Thyroid gland (tissue), 4 donors: ENCODE results near the gene METTL9. TPM values are rescaled to one million over a fixed set of nuclear protein-coding genes. Genes with fewer than 3 reads are reported as not detected.
"Not testable (repeated sequence)": the region's sequence is repeated elsewhere in the genome, so short reads cannot be mapped to it uniquely, and the experiment has no call there.

Source experiments
- DNase-seq, 2 donors: peaks; one replicate each; pipeline ENCODE4 v3.0.0-alpha.2; 2019
- H3K27ac ChIP-seq, 3 donors: fragments of 200-600 bp; sonication (generic); 1 replicate in 2 of 3; 2 replicates in 1 of 3; pipeline ENCODE4 v1.5.1; 2016 to 2019; ENCODE audit warnings: mild to moderate bottlenecking in 1 of 3, moderate library complexity in 1 of 3
- H3K27me3 ChIP-seq: fragments of 200-600 bp; sonication (generic); one replicate; pipeline ENCODE4 v1.5.1; 2019
- H3K36me3 ChIP-seq, 2 donors: fragments of 200-600 bp; sonication (generic); one replicate each; pipeline ENCODE4 v1.5.1; 2016 to 2019
- H3K4me1 ChIP-seq, 2 donors: fragments of 200-600 bp; sonication (generic); one replicate each; pipeline ENCODE4 v1.5.1; 2017 to 2019
- H3K4me3 ChIP-seq, 3 donors: fragments of 200-600 bp; sonication (generic); replicated peaks in 1 of 3; 1 replicate in 2 of 3; 2 replicates in 1 of 3; pipeline ENCODE4 v1.5.1; 2016; ENCODE audit warnings: mild to moderate bottlenecking in 1 of 3
- H3K9me3 ChIP-seq: fragments of 200-600 bp; sonication (generic); one replicate; pipeline ENCODE4 v1.5.1; 2017
- CTCF ChIP-seq, 6 experiments: fragments of 200-600 bp in 3 of 6; fragments of 450-650 bp in 3 of 6; sonication (generic) in 3 of 6; IDR thresholded peaks; one replicate each; pipeline ENCODE4 v1.5.1; 2016 to 2019; ENCODE audit warnings: antibody characterized with exemption in 6 of 6, mild to moderate bottlenecking in 2 of 6, inconsistent platforms in 1 of 6, moderate library complexity in 1 of 6
- POLR2A ChIP-seq, 2 donors: fragments of 450-650 bp; IDR thresholded peaks; one replicate each; pipeline ENCODE4 v1.6.1; 2017; ENCODE audit warnings: antibody characterized with exemption in 2 of 2, mild to moderate bottlenecking in 2 of 2, moderate library complexity in 1 of 2
- WGBS, 2 donors: methylation state at CpG; one replicate each; pipeline ENCODE4 v1.1.5; 2017; 5-methylcytosine and 5-hydroxymethylcytosine counted together
- intact Hi-C: fragments of 100-400 bp; cut with DNase I; formaldehyde crosslinking; loops from one replicate; pipeline ENCODE4 v1.15.1; 2023
- total RNA-seq, 4 donors: library from RNA; depleted of rRNA; stranded (reverse); fragments of >200 nt; gene quantifications; one replicate each; pipeline ENCODE4 v1.2.3, GENCODE V29; 2016

Gene METTL9
- total RNA-seq, 4 donors from 2014 or later = 139 to 196 (median 181) TPM

GRCh38 chr16:21634216-21634615 lies 34.8 kb downstream of the METTL9 start:
- TF ChIP-seq POLR2A (IDR thresholded peaks at IDR 0.05) (no peak), CTCF (IDR thresholded peaks at IDR 0.05) (no peak)

GRCh38 chr16:21635694-21636093 lies 36.3 kb downstream of the METTL9 start:
- intact Hi-C loops = loop anchor here (5.0 kb wide), 1 partner anchor 38 kb away; the partner anchor contains the start of gene METTL9
- not testable (repeated sequence) for H3K9me3 ChIP-seq, H3K36me3 ChIP-seq, H3K27ac ChIP-seq, DNase-seq, H3K27me3 ChIP-seq, H3K4me3 ChIP-seq, H3K4me1 ChIP-seq
- WGBS, 2 donors = 94% methylated on average over 9 of the region's 9 CpGs

More at GRCh38 chr16:21634216-21634615, 34.8 kb downstream of the METTL9 start:
- WGBS, 2 donors = 79 to 84% methylated on average over 5 of the region's 5 CpGs
- intact Hi-C loops = no loop called here
- Histone ChIP-seq H3K4me1 (peaks cover 6% of the 10 kb centered on the region in 2 donors), H3K9me3 (no peaks in the 10 kb centered on the region), H3K27me3 (no peaks in the 10 kb centered on the region), H3K36me3 (peaks cover 0 to 6% of the 10 kb centered on the region in 2 donors), H3K27ac (no peak overlapping the region), H3K4me3 (no peak overlapping the region)
- DNase-seq = no peak

- intact Hi-C loops = loop anchor here (5.0 kb wide), 1 partner anchor 40 kb away; the partner anchor contains the start of gene METTL9
- Histone ChIP-seq H3K36me3 (no peaks in the 10 kb centered on the region), H3K9me3 (no peaks in the 10 kb centered on the region), H3K27ac (no peak overlapping the region), H3K4me1 (no peaks in the 10 kb centered on the region), H3K27me3 (no peaks in the 10 kb centered on the region), H3K4me3 (no peak overlapping the region)
- DNase-seq = no peak
- WGBS, 2 donors = 95% methylated on average over 21 to 36 of the region's 37 CpGs
- TF ChIP-seq POLR2A (IDR thresholded peaks at IDR 0.05) = no peak
- no peak for TF ChIP-seq CTCF (IDR thresholded peaks at IDR 0.05)
Observed at GRCh38 chr16:21637032-21637968, 37.9 kb downstream of the METTL9 start.

- intact Hi-C loops = loop anchor here (5.0 kb wide), 1 partner anchor 41 kb away; the partner anchor contains the start of gene METTL9
- no peaks in the 10 kb centered on the region for H3K27me3 ChIP-seq
- H3K9me3 ChIP-seq = no peaks in the 10 kb centered on the region
- no peak for TF ChIP-seq POLR2A (IDR thresholded peaks at IDR 0.05)
- TF ChIP-seq CTCF (IDR thresholded peaks at IDR 0.05) = no peak
- H3K27ac ChIP-seq = no peak overlapping the region
- no peaks in the 10 kb centered on the region for H3K36me3 ChIP-seq
- H3K4me3 ChIP-seq = no peak overlapping the region
- no peak for DNase-seq
- WGBS, 2 donors = 75 to 79% methylated on average over 4 of the region's 4 CpGs
- no peaks in the 10 kb centered on the region for H3K4me1 ChIP-seq
Observed at GRCh38 chr16:21638573-21638975, 39.2 kb downstream of the METTL9 start.

- intact Hi-C loops = loop anchor here (5.0 kb wide), 1 partner anchor 42 kb away; the partner anchor contains the start of gene METTL9
- Histone ChIP-seq H3K4me3 (no peak overlapping the region), H3K9me3 (no peaks in the 10 kb centered on the region), H3K36me3 (no peaks in the 10 kb centered on the region), H3K27me3 (no peaks in the 10 kb centered on the region), H3K4me1 (no peaks in the 10 kb centered on the region), H3K27ac (no peak overlapping the region)
- DNase-seq = no peak
- 94% methylated on average over 2 of the region's 2 CpGs for WGBS, 2 donors
- TF ChIP-seq POLR2A (IDR thresholded peaks at IDR 0.05) (no peak), CTCF (IDR thresholded peaks at IDR 0.05) (no peak)
Observed at GRCh38 chr16:21639493-21639892, 40.1 kb downstream of the METTL9 start.
